ENCODE measurements around the gene TMEM119.

The TMEM119 gene

GRCh38 chr12:108615918-108616317, 18.0 kb upstream of the TMEM119 start:
- DNase-seq: no peak

GRCh38 chr12:108614639-108615038, 16.8 kb upstream of the TMEM119 start:
- no peak for DNase-seq

GRCh38 chr12:108614041-108614440, 16.2 kb upstream of the TMEM119 start:
- DNase-seq: no peak

GRCh38 chr12:108613548-108613947, 15.7 kb upstream of the TMEM119 start:
- no peak for DNase-seq

GRCh38 chr12:108612788-108613282, 15.0 kb upstream of the TMEM119 start:
- peak; percentile 45 for DNase-seq

GRCh38 chr12:108611884-108612415, 14.1 kb upstream of the TMEM119 start:
- DNase-seq: peak; percentile 93

- no peak for DNase-seq
These were observed 13.1 kb upstream of the TMEM119 start for GRCh38 chr12:108610856-108611605.

- no peak for DNase-seq
These were observed 12.5 kb upstream of the TMEM119 start for GRCh38 chr12:108610336-108610815.

- peak; percentile 91 for DNase-seq
These were observed 11.9 kb upstream of the TMEM119 start for GRCh38 chr12:108609537-108610335.

- DNase-seq: no peak
These were observed 10.7 kb upstream of the TMEM119 start for GRCh38 chr12:108608616-108609015.

GRCh38 chr12:108607981-108608600, 10.2 kb upstream of the TMEM119 start:
- no peak for DNase-seq

GRCh38 chr12:108606492-108606891, 8.6 kb upstream of the TMEM119 start:
- no peak for DNase-seq

- DNase-seq: no peak
These were observed 8.0 kb upstream of the TMEM119 start for GRCh38 chr12:108605690-108606406.

- no peak for DNase-seq
These were observed 7.3 kb upstream of the TMEM119 start for GRCh38 chr12:108605000-108605689.

GRCh38 chr12:108604208-108604941, 6.5 kb upstream of the TMEM119 start:
- DNase-seq: no peak

- DNase-seq: no peak
These were observed 5.9 kb upstream of the TMEM119 start for GRCh38 chr12:108603743-108604142.

- DNase-seq: no peak
These were observed 5.3 kb upstream of the TMEM119 start for GRCh38 chr12:108602976-108603704.

- DNase-seq: no peak
These were observed 4.4 kb upstream of the TMEM119 start for GRCh38 chr12:108602209-108602705.

- DNase-seq: no peak
These were observed 2.8 kb upstream of the TMEM119 start for GRCh38 chr12:108600702-108601007.

- DNase-seq: no peak
These were observed 2.2 kb upstream of the TMEM119 start for GRCh38 chr12:108599948-108600701.

All from fibroblast of skin of right biceps (primary cell).